Activated gamma-delta T cell treated with Interleukin-2 at 50 U/mL for 16 hours (primary cell): ENCODE measurements around the gene PTPRE.
"Not testable (repeated sequence)": the region's sequence is repeated elsewhere in the genome, so short reads cannot be mapped to it uniquely, and the experiment has no call there.

Source experiments
- DNase-seq: peaks from one replicate; pipeline ENCODE4 v3.0.0-alpha.2; 2020

Gene PTPRE

GRCh38 chr10:128081720-128082119 lies 174.8 kb downstream of the PTPRE start:
- DNase-seq, result no peak

- no peak for DNase-seq
Measured at GRCh38 chr10:128083191-128083895, 176.4 kb downstream of the PTPRE start.

GRCh38 chr10:128084364-128084763 lies 177.5 kb downstream of the PTPRE start:
- DNase-seq, result no peak

- no peak for DNase-seq
Measured at GRCh38 chr10:128084991-128085390, 178.1 kb downstream of the PTPRE start.

- no peak for DNase-seq
Measured at GRCh38 chr10:128086003-128086863, 179.3 kb downstream of the PTPRE start.

- no peak for DNase-seq
Measured at GRCh38 chr10:128087146-128087883, 180.4 kb downstream of the PTPRE start.

GRCh38 chr10:128087884-128088709 lies 181.2 kb downstream of the PTPRE start:
- DNase-seq, result no peak

- no peak for DNase-seq
Measured at GRCh38 chr10:128091636-128092210, 184.8 kb downstream of the PTPRE start.

GRCh38 chr10:128092454-128092853 lies 185.6 kb downstream of the PTPRE start:
- no peak for DNase-seq

- DNase-seq, result not testable (repeated sequence)
Measured at GRCh38 chr10:128094596-128094995, 187.7 kb downstream of the PTPRE start.

GRCh38 chr10:128095027-128095752 lies 188.3 kb downstream of the PTPRE start:
- DNase-seq, result no peak

- DNase-seq, result no peak
Measured at GRCh38 chr10:128095753-128096469, 189.0 kb downstream of the PTPRE start.

- no peak for DNase-seq
Measured at GRCh38 chr10:128096486-128097199, 189.7 kb downstream of the PTPRE start.

GRCh38 chr10:128097783-128098182 lies 190.9 kb downstream of the PTPRE start:
- DNase-seq, result no peak

- no peak for DNase-seq
Measured at GRCh38 chr10:128098631-128099030, 191.7 kb downstream of the PTPRE start.

GRCh38 chr10:128099901-128100300 lies 193.0 kb downstream of the PTPRE start:
- DNase-seq, result no peak

GRCh38 chr10:128101901-128102300 lies 195.0 kb downstream of the PTPRE start:
- DNase-seq, result no peak

GRCh38 chr10:128102480-128103228 lies 195.8 kb downstream of the PTPRE start:
- no peak for DNase-seq

GRCh38 chr10:128103229-128103714 lies 196.4 kb downstream of the PTPRE start:
- DNase-seq, result peak; percentile 56
